HCT116 (cell line): ENCODE data around the gene HOXC4. TPM values are rescaled to one million over a fixed set of nuclear protein-coding genes. Genes with fewer than 3 reads are reported as not detected.

Experiments used
- ATAC-seq: fragments of 200-7000 bp; cut with Tn5 transposase; 2 replicates; pipeline ENCODE4 v1.9.1; 2020; ENCODE audit warnings: mild to moderate bottlenecking, moderate library complexity
- BruUV-seq: library from RNA; stranded (reverse); fragments of 400-500 nt; replicated peaks from 2 replicates; lab custom pipeline; 2021; lab: Mats Ljungman, UMichigan
- CTCF ChIA-PET: fragments of 300-600 bp; sonication (Branson Sonifier 250); formaldehyde crosslinking; loops from one replicate; lab custom pipeline; 2021; ENCODE audit warnings: antibody characterized with exemption; lab: Charles Lee
- POLR2A ChIA-PET: fragments of 300-600, 350-600 bp; sonication (Branson Sonifier 250); formaldehyde crosslinking; loops from one replicate; lab custom pipeline; 2021; ENCODE audit warnings: antibody characterized with exemption; lab: Charles Lee
- RAD21 ChIA-PET, 2 experiments: fragments of 300-600 bp; sonication (Branson Sonifier 250); formaldehyde crosslinking; loops; one replicate each; lab custom pipeline; 2023; ENCODE audit warnings: low total read pairs in 2 of 2; ENCODE audit not compliant: uncharacterized antibody in 2 of 2, unreplicated experiment in 2 of 2, low non-redundant PET in 1 of 2; lab: Charles Lee
- DNase-seq: peaks from one replicate; pipeline ENCODE4 v3.0.0-alpha.2; 2010; ENCODE audit warnings: low read depth, low spot score
- H2AFZ ChIP-seq: fragments of 200-600 bp; shearing (Covaris generic), sonication (generic); 2 replicates; pipeline ENCODE4 v1.6.1; 2017; ENCODE audit warnings: low read depth, mixed run types, mixed read lengths, antibody characterized with exemption, low read length; ENCODE audit not compliant: poor library complexity, severe bottlenecking
- H3K27ac ChIP-seq: 2 replicates; pipeline ENCODE4 v1.5.1; 2012; ENCODE audit warnings: low read depth, low read length
- H3K27me3 ChIP-seq: fragments of 200-600 bp; sonication (generic); 2 replicates; pipeline ENCODE4 v1.6.1; 2016; ENCODE audit warnings: mixed run types, low read length, mixed read lengths; ENCODE audit not compliant: insufficient read depth
- H3K36me3 ChIP-seq, 2 experiments: fragments of 200-500 bp in 1 of 2; fragments of 200-600 bp in 1 of 2; sonication (Bioruptor generic) in 1 of 2; sonication (generic) in 1 of 2; 2 replicates each; pipeline versions ENCODE4 v1.5.1 to v1.6.1; 2014 to 2016; ENCODE audit warnings: low read length in 2 of 2, inconsistent platforms in 1 of 2, mixed read lengths in 1 of 2, mixed run types in 1 of 2; ENCODE audit not compliant: insufficient read depth in 2 of 2, control insufficient read depth in 1 of 2
- H3K4me1 ChIP-seq, 2 experiments: fragments of 200-600 bp in 1 of 2; sonication (generic) in 1 of 2; 2 replicates each; pipeline versions ENCODE4 v1.5.1 to v1.6.1; 2012 to 2017; ENCODE audit warnings: low read length in 2 of 2, inconsistent platforms in 1 of 2, mild to moderate bottlenecking in 1 of 2, mixed read lengths in 1 of 2, mixed run types in 1 of 2, moderate library complexity in 1 of 2; ENCODE audit not compliant: insufficient read depth in 2 of 2, control insufficient read depth in 1 of 2
- H3K4me2 ChIP-seq: fragments of 200-600 bp; sonication (generic); 2 replicates; pipeline ENCODE4 v1.6.1; 2017; ENCODE audit warnings: mixed run types, low read length, mixed read lengths
- H3K4me3 ChIP-seq, 2 experiments: fragments of 200-600 bp in 1 of 2; sonication (generic) in 1 of 2; replicated peaks in 1 of 2; 2 replicates each; pipeline ENCODE4 v1.5.1; 2011 to 2016; ENCODE audit warnings: low read length in 2 of 2, control low read depth in 1 of 2, low read depth in 1 of 2, mild to moderate bottlenecking in 1 of 2, mixed read lengths in 1 of 2, mixed run types in 1 of 2
- H3K79me2 ChIP-seq: fragments of 200-600 bp; sonication (generic); 2 replicates; pipeline ENCODE4 v1.6.1; 2017; ENCODE audit warnings: mild to moderate bottlenecking, mixed run types, low read length, moderate library complexity, mixed read lengths; ENCODE audit not compliant: insufficient read depth
- H3K9ac ChIP-seq: fragments of 200-600 bp; sonication (generic); 2 replicates; pipeline ENCODE4 v1.6.1; 2016; ENCODE audit warnings: low read length, mixed read lengths
- H3K9me2 ChIP-seq: fragments of 200-600 bp; sonication (generic), shearing (Covaris generic); 2 replicates; pipeline ENCODE4 v1.6.1; 2017; ENCODE audit warnings: mixed run types, mild to moderate bottlenecking, moderate library complexity; ENCODE audit not compliant: insufficient read depth
- H3K9me3 ChIP-seq, 2 experiments: fragments of 200-500 bp in 1 of 2; fragments of 200-600 bp in 1 of 2; sonication (Bioruptor generic) in 1 of 2; sonication (generic) in 1 of 2; 2 replicates each; pipeline ENCODE4 v1.6.1; 2014 to 2017; ENCODE audit warnings: low read length in 2 of 2, mixed read lengths in 2 of 2, inconsistent platforms in 1 of 2, low read depth in 1 of 2, mild to moderate bottlenecking in 1 of 2, mixed run types in 1 of 2, moderate library complexity in 1 of 2; ENCODE audit not compliant: control insufficient read depth in 1 of 2, insufficient read depth in 1 of 2
- H4K20me1 ChIP-seq: fragments of 200-600 bp; sonication (generic), shearing (Covaris generic); 2 replicates; pipeline ENCODE4 v1.6.1; 2017; ENCODE audit warnings: mixed run types, mild to moderate bottlenecking, moderate library complexity; ENCODE audit not compliant: insufficient read depth
- CBX3 ChIP-seq: IDR thresholded peaks from 2 replicates; pipeline ENCODE4 v1.6.1; 2012; ENCODE audit warnings: low read depth
- CTCF ChIP-seq, 3 experiments: fragments of 200-600 bp in 1 of 3; sonication (generic) in 1 of 3; IDR thresholded peaks in 2 of 3; conservative IDR thresholded peaks in 1 of 3; 2 replicates each; pipeline ENCODE4 v1.5.1; 2012 to 2017; ENCODE audit warnings: low read depth in 2 of 3, low read length in 2 of 3, antibody characterized with exemption in 1 of 3, borderline replicate concordance in 1 of 3, control low read depth in 1 of 3, mild to moderate bottlenecking in 1 of 3, mixed read lengths in 1 of 3, mixed run types in 1 of 3, moderate library complexity in 1 of 3; ENCODE audit not compliant: insufficient read depth in 1 of 3
- EZH2 ChIP-seq: fragments of 200-600 bp; sonication (generic); IDR thresholded peaks from 2 replicates; pipeline ENCODE4 v1.6.1; 2017; ENCODE audit warnings: antibody characterized with exemption, mixed run types
- POLR2A ChIP-seq: IDR thresholded peaks from 2 replicates; pipeline ENCODE4 v1.7.0; 2011; ENCODE audit warnings: borderline replicate concordance; ENCODE audit not compliant: insufficient read depth, insufficient read length; ENCODE audit errors: extremely low read depth
- POLR2AphosphoS5 ChIP-seq: IDR thresholded peaks from 2 replicates; pipeline ENCODE4 v1.6.1; 2011; ENCODE audit warnings: mild to moderate bottlenecking, low read depth, low read length, moderate library complexity
- REST ChIP-seq: IDR thresholded peaks from 2 replicates; pipeline ENCODE4 v1.6.1; 2012; ENCODE audit warnings: low read depth
- SRF ChIP-seq: IDR thresholded peaks from 2 replicates; pipeline ENCODE4 v1.6.1; 2012; ENCODE audit warnings: low read depth
- ZFX ChIP-seq: fragments of 450-650 bp; IDR thresholded peaks from 2 replicates; pipeline ENCODE4 v1.6.1; 2017
- intact Hi-C: fragments of 100-400 bp; cut with micrococcal nuclease; formaldehyde crosslinking; loops from 2 replicates; pipeline ENCODE4 v1.10.0; 2022
- total RNA-seq: library from RNA; stranded (reverse); gene quantifications from one replicate; pipeline ENCODE4 v1.2.1, GENCODE V29; 2021; ENCODE audit not compliant: unreplicated experiment

HOXC4 gene
- total RNA-seq, 1 experiment from 2014 or later: 1.5 TPM

DNA sequence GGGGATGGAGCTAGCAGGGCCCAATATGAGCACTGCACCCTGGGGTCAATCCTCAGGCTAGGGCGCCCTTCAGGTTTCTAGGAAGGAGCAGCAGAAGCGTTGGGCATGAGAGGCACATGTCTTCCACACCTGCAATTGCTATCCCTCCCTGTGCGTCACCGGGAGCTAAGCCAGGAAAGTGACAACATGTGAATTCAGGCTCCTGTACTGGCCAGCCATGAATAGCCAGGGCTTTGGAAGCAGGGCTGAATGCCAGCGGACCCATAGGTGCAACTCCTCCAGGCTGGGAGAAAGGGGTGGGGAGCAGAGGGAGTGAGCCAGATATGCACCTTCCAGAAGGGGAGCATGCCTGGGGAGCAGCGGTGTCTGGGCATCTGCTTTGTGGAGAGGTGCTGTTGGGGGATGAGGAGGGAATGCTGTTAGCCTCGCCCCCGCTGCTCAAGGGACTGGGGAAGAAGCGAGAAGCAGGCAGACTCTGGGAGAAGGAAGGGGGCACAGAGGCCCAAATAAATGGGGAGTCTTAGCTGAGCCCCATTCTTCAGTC, 14.7 kb upstream of the HOXC4 start:
- POLR2A ChIA-PET: no interaction called here
- no peaks in the 10 kb centered on the region for H3K79me2 ChIP-seq
- RAD21 ChIA-PET: no interaction called here
- no peak overlapping the region for H3K27ac ChIP-seq
- H3K27me3 ChIP-seq: no peaks in the 10 kb centered on the region
- DNase-seq (no peak), ATAC-seq (no peak)
- H3K9me3 ChIP-seq: no peaks in the 10 kb centered on the region
- H3K4me3 ChIP-seq: no peak overlapping the region
- no peak overlapping the region for H2AFZ ChIP-seq
- H3K9me2 ChIP-seq: no peaks in the 10 kb centered on the region
- BruUV-seq: no TSS peak
- TF ChIP-seq POLR2AphosphoS5: no peak
- TF ChIP-seq ZFX: no peak
- no peak for TF ChIP-seq REST
- no peak for TF ChIP-seq CTCF (IDR thresholded peaks at IDR 0.05 in 2 of 3, conservative IDR thresholded peaks at IDR 0.05 in 1 of 3; ENCODE audit: borderline replicate concordance in 1 of 3, insufficient read depth in 1 of 3, low read depth in 2 of 3, low read length in 2 of 3)
- no peak for TF ChIP-seq SRF
- no peak for TF ChIP-seq POLR2A
- TF ChIP-seq CBX3: no peak
- TF ChIP-seq EZH2: no peak
- CTCF ChIA-PET: no interaction called here
- peaks cover 4 to 18% of the 10 kb centered on the region in 2 experiments for H3K4me1 ChIP-seq
- intact Hi-C loops: no loop called here
- no peaks in the 10 kb centered on the region for H4K20me1 ChIP-seq
- H3K4me2 ChIP-seq: no peak overlapping the region
- H3K9ac ChIP-seq: no peak overlapping the region
- no peaks in the 10 kb centered on the region for H3K36me3 ChIP-seq
